ENCODE measurements around the gene TRIM47. TPM values are rescaled to one million over a fixed set of nuclear protein-coding genes. Genes with fewer than 3 reads are reported as not detected.

The TRIM47 gene
- total and polyA plus RNA-seq, 2 of the 13 experiments (the other 11 are each of a cell fraction or from before 2014, with no cell fraction given): 33.5 to 82.0 TPM

GRCh38 chr17:75895370-75896155 lies 17.2 kb upstream of the TRIM47 start (continued):
- no peak for TF ChIP-seq PREB (CRISPR knock-in tag; IDR thresholded peaks at IDR 0.05)
- TF ChIP-seq ZNF30 (CRISPR knock-in tag; IDR thresholded peaks at IDR 0.05): no peak
- peak; percentile 5; the same call in 1 of the 2 replicates for TF ChIP-seq RFXAP (CRISPR knock-in tag; IDR thresholded peaks at IDR 0.05; ENCODE audit: borderline replicate concordance)
- TF ChIP-seq KDM6A (CRISPR knock-in tag; IDR thresholded peaks at IDR 0.05; ENCODE audit: low read depth): no peak
- no peak; the same call in 1 of the 2 replicates for TF ChIP-seq CREB3 (CRISPR knock-in tag; IDR thresholded peaks at IDR 0.05)
- TF ChIP-seq ZNF446 (CRISPR knock-in tag; IDR thresholded peaks at IDR 0.05): peak; percentile 61; the same call in 1 of the 2 replicates
- no peak for TF ChIP-seq ZNF160 (CRISPR knock-in tag; IDR thresholded peaks at IDR 0.05)
- no peak for TF ChIP-seq ZNF639 (CRISPR knock-in tag; conservative IDR thresholded peaks at IDR 0.05)
- TF ChIP-seq IKZF5 (CRISPR knock-in tag; IDR thresholded peaks at IDR 0.05): no peak
- no peak for TF ChIP-seq ARID4A (CRISPR knock-in tag; IDR thresholded peaks at IDR 0.05; ENCODE audit: borderline replicate concordance)
- TF ChIP-seq ATF1 (CRISPR knock-in tag; IDR thresholded peaks at IDR 0.05): no peak
- 0 out of 2 replicates have a peak, but pooled peaks have one; percentile 36 for TF ChIP-seq ZNF260 (CRISPR knock-in tag; IDR thresholded peaks at IDR 0.05; ENCODE audit: borderline replicate concordance, low read depth)
- peak; percentile 19 for TF ChIP-seq AGO1 (IDR thresholded peaks at IDR 0.05; ENCODE audit: low read depth, low read length, poor library complexity, severe bottlenecking)
- TF ChIP-seq ZNF839 (CRISPR knock-in tag; IDR thresholded peaks at IDR 0.05; ENCODE audit: borderline replicate concordance): no peak; the same call in 1 of the 2 replicates
- TF ChIP-seq ZXDC (CRISPR knock-in tag; IDR thresholded peaks at IDR 0.05): no peak; the same call in 1 of the 2 replicates
- TF ChIP-seq ATAD3A (CRISPR knock-in tag; IDR thresholded peaks at IDR 0.05): no peak

All from HepG2 (cell line).